ENCODE results near the gene TTLL3.

TTLL3 gene

GRCh38 chr3:9881441-9881840, 71.4 kb downstream of the TTLL3 start:
- no peak for TF ChIP-seq CTCF (IDR thresholded peaks at IDR 0.05; ENCODE audit: low read length, missing control alignments)
- DNase-seq (ENCODE audit: low read depth) = no peak
- no peak overlapping the region for H3K4me3 ChIP-seq (replicated peaks; ENCODE audit: low read depth, low read length)

GRCh38 chr3:9883706-9884554, 73.9 kb downstream of the TTLL3 start:
- no peak overlapping the region for H3K4me3 ChIP-seq (replicated peaks; ENCODE audit: low read depth, low read length)
- no peak for TF ChIP-seq CTCF (IDR thresholded peaks at IDR 0.05; ENCODE audit: low read length, missing control alignments)

GRCh38 chr3:9884555-9885165, 74.6 kb downstream of the TTLL3 start:
- no peak overlapping the region for H3K4me3 ChIP-seq (replicated peaks; ENCODE audit: low read depth, low read length)
- no peak for TF ChIP-seq CTCF (IDR thresholded peaks at IDR 0.05; ENCODE audit: low read length, missing control alignments)
- peak; percentile 77 for DNase-seq (ENCODE audit: low read depth)

More at GRCh38 chr3:9883706-9884554, 73.9 kb downstream of the TTLL3 start:
- no peak for DNase-seq (ENCODE audit: low read depth)
